Keratinocyte (primary cell): Measurements from ENCODE around the gene QRICH1. TPM values are rescaled to one million over a fixed set of nuclear protein-coding genes. Genes with fewer than 3 reads are reported as not detected.

ENCODE experiments used
- DNase-seq: peaks from one replicate; pipeline ENCODE4 v3.0.0-alpha.2; 2011; ENCODE audit warnings: low read depth, missing footprints, low spot score
- FAIRE-seq: peaks from 2 replicates; lab custom pipeline; 2011; peaks lifted over from hg19 to GRCh38; lab: Jason Lieb, UNC
- H2AFZ ChIP-seq: 2 replicates; pipeline ENCODE4 v1.6.0; 2012; ENCODE audit warnings: low read length, control low read depth, inconsistent platforms; ENCODE audit not compliant: control insufficient read depth
- H3K27ac ChIP-seq: 2 replicates; pipeline ENCODE4 v1.5.1; 2011; ENCODE audit warnings: low read length; ENCODE audit not compliant: control insufficient read depth, insufficient read depth
- H3K27me3 ChIP-seq: 3 replicates; pipeline ENCODE4 v1.6.0; 2011; ENCODE audit warnings: low read length; ENCODE audit not compliant: control insufficient read depth, insufficient read depth; ENCODE audit errors: extremely low read depth
- H3K36me3 ChIP-seq, 2 experiments: 2 replicates in 1 of 2; 3 replicates in 1 of 2; pipeline ENCODE4 v1.5.1; 2011; ENCODE audit warnings: low read length in 2 of 2, mild to moderate bottlenecking in 1 of 2; ENCODE audit not compliant: control insufficient read depth in 2 of 2, insufficient read depth in 2 of 2; ENCODE audit errors: extremely low read depth in 1 of 2
- H3K4me1 ChIP-seq: 3 replicates; pipeline ENCODE4 v1.5.1; 2011; ENCODE audit warnings: low read length; ENCODE audit not compliant: control insufficient read depth, insufficient read depth; ENCODE audit errors: extremely low read depth
- H3K4me2 ChIP-seq: 3 replicates; pipeline ENCODE4 v1.6.0; 2011; ENCODE audit warnings: low read depth, low read length; ENCODE audit not compliant: control insufficient read depth, insufficient read depth; ENCODE audit errors: extremely low read depth
- H3K4me3 ChIP-seq, 3 experiments: fragments of 200-600 bp in 1 of 3; sonication (generic) in 1 of 3; 2 replicates in 2 of 3; 3 replicates in 1 of 3; pipeline ENCODE4 v1.5.1; 2011 to 2016; ENCODE audit warnings: low read length in 3 of 3, mild to moderate bottlenecking in 3 of 3, control low read depth in 2 of 3, inconsistent platforms in 1 of 3, low read depth in 1 of 3, mixed read lengths in 1 of 3, mixed run types in 1 of 3, moderate library complexity in 1 of 3; ENCODE audit not compliant: control insufficient read depth in 2 of 3, insufficient read depth in 2 of 3; ENCODE audit errors: extremely low read depth in 1 of 3
- H3K79me2 ChIP-seq: 2 replicates; pipeline ENCODE4 v1.6.0; 2012; ENCODE audit warnings: low read length; ENCODE audit not compliant: control insufficient read depth, insufficient read depth
- H3K9ac ChIP-seq: 3 replicates; pipeline ENCODE4 v1.6.0; 2011; ENCODE audit warnings: low read length; ENCODE audit not compliant: control insufficient read depth, insufficient read depth; ENCODE audit errors: extremely low read depth
- H3K9me1 ChIP-seq: 3 replicates; pipeline ENCODE4 v1.6.0; 2011; ENCODE audit warnings: low read length; ENCODE audit not compliant: control insufficient read depth, insufficient read depth; ENCODE audit errors: extremely low read depth
- H3K9me3 ChIP-seq: 2 replicates; pipeline ENCODE4 v1.5.1; 2012; ENCODE audit warnings: low read depth, low read length; ENCODE audit not compliant: control insufficient read depth
- H4K20me1 ChIP-seq: 3 replicates; pipeline ENCODE4 v1.6.0; 2011; ENCODE audit warnings: low read length; ENCODE audit not compliant: control insufficient read depth, insufficient read depth; ENCODE audit errors: extremely low read depth
- EZH2 ChIP-seq: IDR thresholded peaks from one replicate; pipeline ENCODE4 v1.6.1; 2012; ENCODE audit warnings: inconsistent platforms, mild to moderate bottlenecking, low read length, moderate library complexity
- dilution Hi-C: fragments of 300-500 bp; cut with MboI; formaldehyde crosslinking; loops from one replicate; pipeline ENCODE4 v1.7.0; 2020; ENCODE audit warnings: low sequenced_read_pairs; ENCODE audit not compliant: extremely low pct_ligation_motif_present
- polyA plus RNA-seq, 5 experiments: library from polyadenylated mRNA; depleted of rRNA in 3 of 5; stranded (reverse) in 3 of 5; stranded (forward) in 1 of 5; unstranded in 1 of 5; fragments of >200 nt; gene quantifications; 1 replicate in 1 of 5; 2 replicates in 3 of 5; 3 replicates in 1 of 5; pipeline versions ENCODE4 v1.2.1 to v1.2.3, GENCODE V29; 2011 to 2012; ENCODE audit warnings: missing spikeins in 2 of 5, low read depth in 1 of 5, low replicate concordance in 1 of 5
- TF ChIP-seq, protein P1 (sequence below), 3 experiments: IDR thresholded peaks in 1 of 3; conservative IDR thresholded peaks in 1 of 3; optimal IDR thresholded peaks in 1 of 3; 2 replicates in 2 of 3; 3 replicates in 1 of 3; pipeline versions ENCODE3 to v1.5.1; 2011; ENCODE audit warnings: low read length in 3 of 3, mild to moderate bottlenecking in 3 of 3, moderate library complexity in 2 of 3, control low read depth in 1 of 3, inconsistent platforms in 1 of 3; ENCODE audit not compliant: insufficient read depth in 2 of 3; ENCODE audit errors: extremely low read depth in 1 of 3

The QRICH1 gene
- polyA plus RNA-seq, 1 donor (not counting 4 experiments of a cell fraction or from before 2014, with no cell fraction given): 60.4 TPM

DNA sequence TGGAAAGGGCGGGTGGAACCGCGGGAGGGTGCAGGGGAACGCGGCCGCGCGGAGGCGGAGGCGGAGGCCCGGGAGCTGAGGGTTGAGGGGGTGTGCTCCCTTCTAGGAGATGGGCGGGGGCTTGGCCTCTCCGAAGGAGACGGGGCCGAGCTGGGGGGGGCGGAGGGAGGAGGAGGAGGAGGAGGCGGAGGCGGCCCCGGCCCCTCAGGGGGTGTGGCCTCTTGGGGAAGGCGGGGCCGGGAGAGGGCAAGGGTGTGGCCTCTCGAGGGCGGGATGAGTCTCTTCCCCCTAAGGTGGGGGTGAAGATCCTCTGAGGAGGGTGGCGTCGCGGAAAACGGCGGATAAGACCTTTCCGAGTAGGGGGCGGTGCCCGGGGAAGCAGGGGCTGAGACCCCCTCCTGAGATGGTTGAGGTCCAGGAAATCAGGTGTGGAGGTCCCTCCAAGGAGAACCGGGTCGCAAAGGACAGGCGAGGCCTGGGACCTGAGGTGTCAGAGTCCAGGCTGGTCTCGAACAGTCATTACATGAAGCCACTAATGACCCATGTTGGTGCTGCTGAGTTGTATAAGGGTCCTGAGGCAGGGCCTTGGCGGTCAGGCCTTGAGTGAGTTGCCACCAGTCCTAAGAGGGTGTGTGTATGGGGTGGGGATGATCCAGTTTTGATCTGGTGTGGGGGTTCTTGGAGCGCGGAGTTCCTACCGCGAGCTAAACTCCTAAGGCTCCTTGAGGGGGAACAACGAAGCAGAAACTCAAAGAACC lies 85.9 kb downstream of the QRICH1 start:
- H2AFZ ChIP-seq: peak overlapping the region; percentile 94
- peaks cover 40% of the 10 kb centered on the region for H3K79me2 ChIP-seq
- DNase-seq (no peak), FAIRE-seq (no peak)
- peaks cover 0 to 16% of the 10 kb centered on the region in 2 experiments for H3K36me3 ChIP-seq
- no peaks in the 10 kb centered on the region for H3K9me3 ChIP-seq
- TF ChIP-seq, protein P1, sequence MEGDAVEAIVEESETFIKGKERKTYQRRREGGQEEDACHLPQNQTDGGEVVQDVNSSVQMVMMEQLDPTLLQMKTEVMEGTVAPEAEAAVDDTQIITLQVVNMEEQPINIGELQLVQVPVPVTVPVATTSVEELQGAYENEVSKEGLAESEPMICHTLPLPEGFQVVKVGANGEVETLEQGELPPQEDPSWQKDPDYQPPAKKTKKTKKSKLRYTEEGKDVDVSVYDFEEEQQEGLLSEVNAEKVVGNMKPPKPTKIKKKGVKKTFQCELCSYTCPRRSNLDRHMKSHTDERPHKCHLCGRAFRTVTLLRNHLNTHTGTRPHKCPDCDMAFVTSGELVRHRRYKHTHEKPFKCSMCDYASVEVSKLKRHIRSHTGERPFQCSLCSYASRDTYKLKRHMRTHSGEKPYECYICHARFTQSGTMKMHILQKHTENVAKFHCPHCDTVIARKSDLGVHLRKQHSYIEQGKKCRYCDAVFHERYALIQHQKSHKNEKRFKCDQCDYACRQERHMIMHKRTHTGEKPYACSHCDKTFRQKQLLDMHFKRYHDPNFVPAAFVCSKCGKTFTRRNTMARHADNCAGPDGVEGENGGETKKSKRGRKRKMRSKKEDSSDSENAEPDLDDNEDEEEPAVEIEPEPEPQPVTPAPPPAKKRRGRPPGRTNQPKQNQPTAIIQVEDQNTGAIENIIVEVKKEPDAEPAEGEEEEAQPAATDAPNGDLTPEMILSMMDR (optimal IDR thresholded peaks at IDR 0.05 in 1 of 3, IDR thresholded peaks at IDR 0.05 in 1 of 3, conservative IDR thresholded peaks at IDR 0.05 in 1 of 3; ENCODE audit: extremely low read depth in 1 of 3, insufficient read depth in 2 of 3, low read length in 3 of 3): no peak
- no peak for TF ChIP-seq EZH2
- H3K27me3 ChIP-seq: no peaks in the 10 kb centered on the region
- H3K9ac ChIP-seq: peak overlapping the region; percentile 98
- H3K4me3 ChIP-seq: peak overlapping the region; percentile 63 to 94 (median 91)
- H3K27ac ChIP-seq: peak overlapping the region; percentile 93
- H3K4me1 ChIP-seq: peaks cover 19% of the 10 kb centered on the region
- H3K4me2 ChIP-seq: peak overlapping the region; percentile 97
- dilution Hi-C loops: no loop called here
- peaks cover 12% of the 10 kb centered on the region for H3K9me1 ChIP-seq
- H4K20me1 ChIP-seq: peaks cover 8% of the 10 kb centered on the region

DNA sequence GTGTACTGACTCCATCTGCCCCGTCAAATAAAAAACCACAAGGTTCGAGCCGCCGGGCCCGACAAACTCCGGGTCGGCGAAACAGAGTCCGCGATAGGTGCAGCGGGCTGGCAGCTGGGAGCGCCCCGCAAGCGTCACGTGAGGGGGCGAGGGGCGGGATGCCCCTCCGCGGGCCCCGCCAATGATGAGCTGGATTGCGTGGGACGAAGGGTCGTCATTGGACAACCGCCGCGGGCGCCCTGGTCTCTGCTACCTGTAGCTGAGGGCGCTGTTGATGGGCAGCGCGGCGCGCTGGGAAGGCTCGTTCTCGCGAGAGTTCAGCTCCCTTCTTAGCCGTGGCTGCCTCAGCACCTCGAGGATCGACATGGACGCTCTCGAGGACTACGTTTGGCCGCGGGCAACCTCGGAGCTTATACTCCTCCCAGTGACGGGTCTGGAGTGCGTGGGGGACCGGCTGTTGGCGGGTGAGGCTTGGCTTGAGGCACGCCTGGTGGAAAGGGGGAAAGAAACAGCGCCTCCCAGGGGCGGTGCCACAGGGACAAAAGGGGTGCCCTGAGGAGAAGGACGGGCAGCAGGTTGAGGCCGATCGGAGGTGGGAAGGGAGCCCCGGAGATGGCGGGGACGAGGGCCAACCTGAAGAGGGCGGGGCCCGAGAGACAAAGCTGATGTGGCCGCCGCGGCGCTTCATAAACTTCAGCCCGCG lies 86.7 kb downstream of the QRICH1 start, which contains the start of gene WDR6:
WDR6 (plus strand) TSS at position 324 of the 703 bp plus-strand sequence; CDS start at position 365, 41 bp downstream.
- peak within 1 kb of the TSS; percentile 98 for H3K9ac ChIP-seq
- H2AFZ ChIP-seq: peak within 1 kb of the TSS; percentile 94
- peak; percentile 83 for DNase-seq
- dilution Hi-C loops: no loop called here
- H3K4me2 ChIP-seq: peak within 1 kb of the TSS; percentile 97
- H3K9me3 ChIP-seq: no peaks in the 10 kb centered on the region
- H3K4me3 ChIP-seq: peak within 1 kb of the TSS; percentile 63 to 94 (median 91)
- peaks cover 7% of the 10 kb centered on the region for H3K9me1 ChIP-seq
- H3K4me1 ChIP-seq: peaks cover 14% of the 10 kb centered on the region
- peaks cover 0 to 9% of the 10 kb centered on the region in 2 experiments for H3K36me3 ChIP-seq
- TF ChIP-seq EZH2: no peak
- TF ChIP-seq, protein P1 (optimal IDR thresholded peaks at IDR 0.05 in 1 of 3, IDR thresholded peaks at IDR 0.05 in 1 of 3, conservative IDR thresholded peaks at IDR 0.05 in 1 of 3; ENCODE audit: extremely low read depth in 1 of 3, insufficient read depth in 2 of 3, low read length in 3 of 3): peak in 2 of 3 experiments; percentile 37 to 50
- H3K27ac ChIP-seq: peak within 1 kb of the TSS; percentile 93
- H3K79me2 ChIP-seq: peaks cover 33% of the 10 kb centered on the region
- peaks cover 3% of the 10 kb centered on the region for H4K20me1 ChIP-seq
- peak; percentile 48 for FAIRE-seq
- no peaks in the 10 kb centered on the region for H3K27me3 ChIP-seq
